GM13976 (cell line): ENCODE results near the gene KIF1A.

Experiments
- DNase-seq: peaks from one replicate; pipeline ENCODE4 v3.0.0; 2012; ENCODE audit warnings: low spot score
- CTCF ChIP-seq: IDR thresholded peaks from 2 replicates; pipeline ENCODE4 v1.5.1; 2012; ENCODE audit warnings: borderline replicate concordance, mild to moderate bottlenecking; ENCODE audit not compliant: insufficient read depth; ENCODE audit errors: extremely low read depth, missing control alignments, control extremely low read depth
- in situ Hi-C: fragments of 300-500 bp; cut with MboI; formaldehyde crosslinking; loops from one replicate; pipeline ENCODE4 v1.12.0; 2022; ENCODE audit warnings: low sequenced_read_pairs, mixed read lengths, inconsistent platforms; ENCODE audit not compliant: unreplicated experiment

KIF1A gene

GRCh38 chr2:240819858-240820606 is at the start of gene KIF1A:
Gene KIF1A (minus strand): TSS chr2:240820219. CDS start chr2:240797752, 22,467 bp downstream.
- in situ Hi-C loops: no loop called here
- TF ChIP-seq CTCF: no peak
- DNase-seq: peak; percentile 35

GRCh38 chr2:240869109-240869955 is 49.3 kb upstream of the KIF1A start:
- DNase-seq: peak; percentile 38
- no peak for TF ChIP-seq CTCF
- in situ Hi-C loops: no loop called here

GRCh38 chr2:240868286-240869108 is 48.5 kb upstream of the KIF1A start, which contains the start of gene AGXT:
Gene AGXT (plus strand): TSS chr2:240868824. CDS start chr2:240868866, 42 bp downstream.
- DNase-seq: no peak
- in situ Hi-C loops: no loop called here

GRCh38 chr2:240865391-240865790 is 45.4 kb upstream of the KIF1A start:
- in situ Hi-C loops: no loop called here
- no peak for TF ChIP-seq CTCF

More at GRCh38 chr2:240868286-240869108, 48.5 kb upstream of the KIF1A start, which contains the start of gene AGXT:
- no peak for TF ChIP-seq CTCF

GRCh38 chr2:240864475-240864874 is 44.5 kb upstream of the KIF1A start:
- no peak for DNase-seq
- no peak for TF ChIP-seq CTCF
- in situ Hi-C loops: no loop called here

More at GRCh38 chr2:240865391-240865790, 45.4 kb upstream of the KIF1A start:
- DNase-seq: no peak

- no peak for TF ChIP-seq CTCF
- no peak for DNase-seq
- in situ Hi-C loops: no loop called here
These were observed 41.5 kb upstream of the KIF1A start for GRCh38 chr2:240861547-240861946.
